ENCODE measurements around the gene SHISAL1.

The SHISAL1 gene

GRCh38 chr22:44352378-44353035 is 39.8 kb upstream of the SHISAL1 start:
- H3K4me1 ChIP-seq = no peaks in the 10 kb centered on the region
- no peak for DNase-seq
- no peak overlapping the region for H3K4me3 ChIP-seq (ENCODE audit: low read depth, low read length)
- H3K27me3 ChIP-seq = no peaks in the 10 kb centered on the region
- H3K9me3 ChIP-seq = no peaks in the 10 kb centered on the region
- no peak for TF ChIP-seq CTCF (IDR thresholded peaks at IDR 0.05; ENCODE audit: low read depth, low read length)
- no peaks in the 10 kb centered on the region for H3K36me3 ChIP-seq

GRCh38 chr22:44351685-44352377 is 39.1 kb upstream of the SHISAL1 start:
- Histone ChIP-seq H3K4me3 (ENCODE audit: low read depth, low read length) (no peak overlapping the region), H3K9me3 (no peaks in the 10 kb centered on the region), H3K27me3 (no peaks in the 10 kb centered on the region), H3K4me1 (0 out of 2 replicates have a peak, but pooled peaks cover 3% of the 10 kb centered on the region), H3K36me3 (no peaks in the 10 kb centered on the region)
- TF ChIP-seq CTCF (IDR thresholded peaks at IDR 0.05; ENCODE audit: low read depth, low read length) = 0 out of 2 replicates have a peak, but pooled peaks have one; percentile 4
- DNase-seq = peak; percentile 64

- no peaks in the 10 kb centered on the region for H3K27me3 ChIP-seq
- H3K36me3 ChIP-seq = no peaks in the 10 kb centered on the region
- H3K9me3 ChIP-seq = no peaks in the 10 kb centered on the region
- no peak overlapping the region for H3K4me3 ChIP-seq (ENCODE audit: low read depth, low read length)
- no peak for TF ChIP-seq CTCF (IDR thresholded peaks at IDR 0.05; ENCODE audit: low read depth, low read length)
- DNase-seq = no peak
- 0 out of 2 replicates have a peak, but pooled peaks cover 3% of the 10 kb centered on the region for H3K4me1 ChIP-seq
Observed at GRCh38 chr22:44351037-44351436, 38.3 kb upstream of the SHISAL1 start.

- no peak for TF ChIP-seq CTCF (IDR thresholded peaks at IDR 0.05; ENCODE audit: low read depth, low read length)
- Histone ChIP-seq H3K4me1 (0 out of 2 replicates have a peak, but pooled peaks cover 3% of the 10 kb centered on the region), H3K9me3 (no peaks in the 10 kb centered on the region), H3K36me3 (no peaks in the 10 kb centered on the region), H3K27me3 (no peaks in the 10 kb centered on the region), H3K4me3 (ENCODE audit: low read depth, low read length) (no peak overlapping the region)
- no peak for DNase-seq
Observed at GRCh38 chr22:44349594-44349993, 36.8 kb upstream of the SHISAL1 start.

- no peak for DNase-seq
- H3K27me3 ChIP-seq = no peaks in the 10 kb centered on the region
- no peak for TF ChIP-seq CTCF (IDR thresholded peaks at IDR 0.05; ENCODE audit: low read depth, low read length)
Observed at GRCh38 chr22:44348971-44349560, 36.3 kb upstream of the SHISAL1 start.

More at GRCh38 chr22:44348971-44349560, 36.3 kb upstream of the SHISAL1 start:
- Histone ChIP-seq H3K9me3 (no peaks in the 10 kb centered on the region), H3K36me3 (no peaks in the 10 kb centered on the region), H3K4me1 (0 out of 2 replicates have a peak, but pooled peaks cover 3% of the 10 kb centered on the region), H3K4me3 (ENCODE audit: low read depth, low read length) (no peak overlapping the region)
